ENCODE results near the gene INAVA.

INAVA gene

DNA sequence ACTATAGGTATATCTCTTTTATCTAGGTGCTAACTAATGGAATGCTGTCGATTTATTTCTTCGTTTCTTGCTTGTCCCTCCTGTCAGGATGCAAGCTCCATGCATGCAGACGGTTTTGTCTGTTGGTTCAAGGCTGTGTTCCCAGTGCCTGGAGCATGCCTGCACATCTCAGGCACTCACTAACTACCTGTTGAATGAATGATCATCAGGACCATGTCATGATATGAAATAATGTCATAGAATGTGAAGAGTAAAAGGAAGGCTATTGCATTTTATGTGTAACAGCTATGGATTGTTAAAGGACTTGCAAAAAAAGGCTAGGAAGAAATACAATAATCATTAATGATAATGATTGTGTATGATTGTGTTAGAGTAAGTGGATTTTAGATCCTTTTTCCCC is 17.7 kb upstream of the INAVA start:
- DNase-seq = no peak

GRCh38 chr1:200877839-200878551 is 16.7 kb upstream of the INAVA start:
- DNase-seq = no peak

- DNase-seq = no peak
Measured at GRCh38 chr1:200880212-200880611, 14.5 kb upstream of the INAVA start.

DNA sequence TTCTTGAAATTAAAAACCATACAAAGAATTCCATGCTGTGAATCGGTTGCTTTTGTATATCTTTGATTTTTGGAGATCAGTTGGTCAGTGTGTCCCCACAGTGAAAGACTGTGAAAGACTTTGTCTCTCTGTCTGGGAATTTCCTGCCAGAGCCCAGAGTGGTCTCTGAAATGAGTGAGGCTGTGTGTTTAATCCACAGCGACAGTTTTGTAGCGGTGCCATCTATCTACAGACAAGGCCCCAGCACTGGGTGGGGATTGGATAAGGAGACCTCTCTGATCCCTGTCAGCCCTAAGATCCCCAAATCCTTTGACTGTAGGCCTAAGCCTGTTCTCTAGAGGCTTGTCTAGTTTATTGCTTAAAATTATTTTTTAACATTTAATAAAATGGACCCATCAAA is 11.6 kb upstream of the INAVA start:
- DNase-seq = no peak

DNA sequence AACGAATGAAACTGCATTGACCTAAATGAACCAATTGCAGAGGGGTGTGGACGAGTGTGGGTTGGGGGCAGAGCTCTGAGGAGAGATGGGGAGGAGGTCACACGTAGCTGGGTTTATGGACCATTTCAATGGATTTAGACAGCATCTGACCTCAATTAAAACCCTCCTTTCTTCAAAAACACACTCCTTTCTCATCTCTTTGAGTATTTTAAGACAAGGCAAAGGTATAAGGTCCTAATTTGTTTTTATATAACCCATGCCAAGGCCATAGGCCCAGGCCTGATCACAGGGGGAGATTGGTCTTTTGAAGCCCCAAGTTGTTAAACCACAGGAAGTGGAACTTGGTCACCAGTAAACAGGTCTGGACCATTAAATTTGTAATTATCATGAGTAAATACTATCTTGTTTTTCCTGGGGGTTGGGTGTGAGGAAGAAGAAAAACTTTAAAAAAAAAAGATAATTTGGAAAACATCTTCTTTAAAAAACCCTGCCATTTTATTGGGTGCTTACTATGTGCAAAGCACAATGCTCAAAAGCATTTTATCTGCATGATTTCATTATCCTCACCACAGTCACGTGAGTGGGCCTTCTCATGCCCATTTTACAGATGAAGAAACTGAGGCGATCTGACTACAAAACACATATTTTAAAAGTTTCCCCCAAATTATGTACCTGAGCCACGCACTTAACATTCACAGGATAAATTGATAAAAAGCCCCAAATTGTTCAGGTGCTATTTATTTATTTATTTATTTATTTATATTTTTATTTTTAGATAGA is 8.9 kb upstream of the INAVA start:
- no peak for DNase-seq

DNA sequence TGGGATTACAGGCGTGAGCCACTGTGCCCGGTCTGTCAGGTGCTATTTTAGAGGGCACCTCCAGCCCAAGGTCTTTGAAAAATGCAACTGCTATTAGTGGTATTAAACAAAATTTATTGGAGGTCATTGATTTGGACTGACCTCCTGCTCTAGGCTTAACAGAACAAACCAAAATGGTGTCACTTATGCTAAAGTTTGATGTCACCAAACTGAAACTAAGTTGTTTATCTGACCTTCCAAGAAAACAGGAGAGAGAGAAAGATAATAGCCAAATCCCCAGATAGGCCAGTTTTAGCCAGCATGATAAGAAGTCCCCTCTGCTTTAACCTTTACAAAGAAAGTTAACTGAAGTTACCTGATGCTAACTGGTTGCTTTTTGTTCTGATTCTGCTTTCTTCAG is 8.1 kb upstream of the INAVA start:
- no peak for DNase-seq

DNA sequence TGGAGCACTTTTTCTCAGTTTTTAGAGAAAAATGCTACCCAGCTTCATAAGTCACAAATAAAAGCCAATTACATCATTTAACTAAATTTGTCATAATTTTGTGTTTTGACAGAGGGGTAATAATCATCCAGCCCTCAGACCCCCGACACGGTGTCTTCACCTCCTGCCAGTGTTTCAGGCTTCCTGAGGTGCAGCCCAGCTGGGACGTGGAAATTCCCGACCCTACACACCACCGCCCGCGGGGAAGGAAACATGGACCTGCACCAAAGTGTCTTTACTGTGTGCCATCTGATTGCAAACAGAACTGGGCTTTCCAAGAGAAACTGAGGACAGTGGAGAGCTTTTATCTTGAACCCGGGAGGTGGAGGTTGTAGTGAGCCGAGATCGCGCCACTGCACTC is 7.7 kb upstream of the INAVA start:
- no peak for DNase-seq

GRCh38 chr1:200887772-200888348 is 6.8 kb upstream of the INAVA start:
- no peak for DNase-seq

DNA sequence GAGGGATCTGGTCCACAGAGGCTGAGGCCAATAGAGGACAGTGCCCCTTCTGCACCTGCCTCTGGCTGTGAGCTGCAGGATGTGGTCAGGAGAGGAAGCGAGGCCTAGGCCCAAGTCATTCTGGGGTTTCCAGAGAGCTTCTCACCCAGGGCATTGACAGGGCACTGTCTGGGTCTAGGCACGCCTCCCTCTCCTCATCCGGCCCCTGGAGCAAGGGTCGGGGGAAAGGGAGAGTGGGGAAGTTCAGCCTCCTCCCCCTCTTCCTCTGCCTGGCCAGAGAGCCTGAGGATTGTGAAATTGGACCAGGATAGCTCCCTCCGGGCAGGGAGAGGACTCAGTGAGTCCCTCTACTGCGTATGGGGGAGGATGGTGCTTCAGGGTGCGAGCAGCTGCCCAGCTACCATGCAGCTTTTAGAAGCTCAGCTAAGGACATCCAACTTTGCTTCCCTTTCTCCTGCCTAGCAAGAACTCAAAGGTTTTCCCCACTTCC is 6.3 kb upstream of the INAVA start:
- DNase-seq = no peak

- DNase-seq = no peak
Measured at GRCh38 chr1:200889571-200889970, 5.1 kb upstream of the INAVA start.

- no peak for DNase-seq
Measured at GRCh38 chr1:200890027-200890426, 4.7 kb upstream of the INAVA start.

- DNase-seq = peak; percentile 20
Measured at GRCh38 chr1:200890818-200891773, 3.6 kb upstream of the INAVA start.

GRCh38 chr1:200891774-200892157 is 2.9 kb upstream of the INAVA start:
- no peak for DNase-seq

DNA sequence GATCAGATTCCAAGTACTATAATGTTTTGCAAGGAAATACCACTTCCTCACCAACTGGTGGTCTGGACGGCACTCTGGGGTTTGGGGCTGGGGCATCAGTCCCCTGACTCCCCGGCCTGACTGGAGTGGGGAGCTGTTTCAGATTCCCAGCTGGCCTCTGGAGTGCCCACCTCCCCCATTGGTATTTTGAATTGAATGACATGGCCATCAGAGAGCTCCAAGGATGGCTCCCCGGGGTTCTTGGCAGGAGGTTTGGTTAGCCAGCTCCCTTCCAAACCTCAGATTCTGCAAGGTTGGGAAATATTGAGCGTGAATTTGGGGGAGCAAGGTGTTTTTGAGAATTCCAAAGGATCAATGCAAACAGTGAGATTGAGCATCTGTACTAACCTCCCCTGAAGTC is 2.2 kb upstream of the INAVA start:
- DNase-seq = no peak

GRCh38 chr1:200892958-200893357 is 1.7 kb upstream of the INAVA start:
- no peak for DNase-seq

DNA sequence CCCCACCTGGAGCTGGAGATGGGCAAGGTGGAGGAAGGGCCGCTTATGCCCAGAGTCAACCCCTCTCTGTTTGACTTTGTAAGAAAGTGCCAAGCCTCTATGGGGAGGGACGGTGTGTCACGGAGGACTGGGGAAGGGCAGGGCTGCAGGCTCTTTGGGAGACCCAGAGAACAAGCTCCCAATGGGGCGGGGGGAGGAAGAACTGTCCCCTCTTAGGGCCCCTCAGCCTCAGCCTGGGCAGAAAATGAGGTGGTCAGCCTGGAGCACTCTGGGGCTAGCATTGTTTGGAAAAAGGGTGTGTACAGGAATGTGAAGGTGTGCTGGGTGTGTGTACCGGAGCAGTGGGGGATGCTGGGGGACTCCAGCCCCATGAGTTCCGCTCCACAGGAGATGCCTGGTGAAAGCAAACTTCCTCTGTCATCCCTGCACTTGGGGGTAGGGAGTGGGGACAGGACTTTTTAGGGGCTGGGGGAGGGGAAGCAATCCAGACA is 1.2 kb upstream of the INAVA start:
- no peak for DNase-seq

DNA sequence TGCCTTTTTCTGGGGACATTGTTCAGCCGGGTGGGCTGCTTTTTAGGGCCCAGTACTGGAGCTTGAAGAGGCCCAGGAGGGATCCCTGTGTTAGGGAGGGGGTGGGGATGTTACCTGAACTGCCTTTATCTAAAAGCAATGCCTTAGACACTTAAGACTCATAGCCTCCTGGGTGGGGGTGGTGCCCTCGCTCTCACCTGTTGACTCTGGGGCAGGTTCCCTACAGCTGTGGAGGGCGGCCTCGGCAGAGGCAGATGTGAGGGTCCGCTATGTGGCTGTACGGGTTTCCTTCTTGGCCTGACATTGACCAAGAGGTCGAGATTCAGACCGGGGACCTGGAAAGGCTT is 716 bp downstream of the INAVA start:
- no peak for DNase-seq

- no peak for DNase-seq
Measured at GRCh38 chr1:200895801-200896530, 1.3 kb downstream of the INAVA start.

DNA sequence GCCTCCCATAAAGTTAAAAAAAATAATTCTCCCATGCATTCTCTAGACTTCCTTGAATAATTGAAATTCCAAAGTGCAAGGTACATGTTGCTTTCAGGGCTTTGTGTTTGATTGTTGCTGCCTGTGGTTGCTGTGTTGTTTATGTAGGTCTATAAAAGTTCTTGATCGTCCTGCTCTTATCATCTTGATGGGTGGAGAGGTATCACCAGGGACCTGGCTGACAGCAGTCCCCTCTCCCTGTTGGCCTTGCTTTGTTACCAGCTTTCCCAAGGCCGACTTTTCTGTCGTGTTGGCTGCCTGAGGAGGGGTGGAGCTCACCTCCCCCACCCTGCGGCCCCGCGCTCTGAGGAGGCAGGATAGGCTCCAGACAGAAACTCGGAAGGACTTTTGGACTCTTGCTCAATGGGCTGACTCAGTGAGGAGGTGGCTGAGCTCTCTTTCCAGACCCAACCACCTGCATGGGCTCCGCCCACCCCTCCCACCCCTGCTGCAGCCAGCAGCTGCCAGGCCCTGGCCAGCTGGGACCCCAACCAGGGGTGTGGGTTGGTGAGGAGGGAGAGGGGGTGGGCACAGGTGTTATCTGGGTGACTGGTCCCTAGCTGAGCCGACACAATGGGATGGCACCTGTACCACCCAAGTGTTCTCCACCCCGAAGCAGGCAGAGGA is 2.0 kb downstream of the INAVA start:
- no peak for DNase-seq

GRCh38 chr1:200897259-200897658 is 2.6 kb downstream of the INAVA start:
- no peak for DNase-seq

DNA sequence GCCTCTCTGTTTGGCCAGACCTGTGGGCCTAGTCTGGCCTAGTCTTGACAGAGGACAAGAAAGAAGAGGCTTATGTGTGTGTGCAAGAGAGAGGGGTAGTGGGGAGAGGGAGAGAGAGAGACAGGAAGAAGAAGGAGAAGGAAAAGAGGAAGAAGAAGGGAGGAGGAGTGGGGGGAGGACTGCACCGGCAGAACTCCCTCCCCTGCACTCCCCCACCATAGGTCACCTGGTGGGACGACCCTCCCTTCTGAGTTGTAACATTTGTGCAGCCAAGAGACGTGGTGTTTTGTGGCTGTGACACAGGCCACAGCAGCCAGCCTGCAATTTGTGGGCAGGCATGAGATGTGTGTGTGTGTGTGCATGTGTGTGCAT is 4.3 kb downstream of the INAVA start:
- DNase-seq = no peak

- no peak for DNase-seq
Measured at GRCh38 chr1:200899451-200899915, 4.8 kb downstream of the INAVA start.
